ENCODE measurements around the gene TMEM248.

DNA sequence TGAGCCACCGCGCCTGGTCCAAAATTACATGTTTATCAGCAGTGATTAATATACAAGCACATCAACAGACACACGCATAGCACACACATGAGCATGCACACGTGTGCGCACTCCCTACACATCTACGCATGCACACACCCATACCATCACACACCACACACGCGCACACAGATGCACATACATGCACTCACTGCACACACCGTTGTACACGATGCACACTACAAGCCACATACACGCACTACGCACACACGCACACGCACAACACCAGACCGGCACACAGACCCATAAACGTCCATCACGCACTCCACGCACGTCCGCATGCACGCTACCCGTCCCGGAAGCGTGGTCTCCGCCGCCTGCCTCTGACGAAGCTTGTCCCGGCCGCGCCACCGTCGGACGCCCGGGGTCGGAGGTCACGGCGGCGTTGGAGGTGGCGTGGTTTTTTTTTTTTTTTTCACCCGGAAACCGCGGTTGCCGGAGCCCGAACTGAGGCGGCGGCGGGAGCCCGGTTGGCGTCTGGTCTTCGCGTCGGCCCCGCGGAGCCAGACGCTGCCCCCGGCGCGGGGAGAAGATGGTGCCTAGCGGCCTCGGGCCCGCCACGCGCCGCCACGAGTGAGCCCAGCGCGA lies at the start of gene TMEM248:
- peak; percentile 21 for TF ChIP-seq CTCF (IDR thresholded peaks at IDR 0.05; ENCODE audit: poor library complexity, severe bottlenecking)
- TF ChIP-seq EZH2 (IDR thresholded peaks at IDR 0.05; ENCODE audit: borderline replicate concordance, insufficient read depth, low read length, poor library complexity, severe bottlenecking), result no peak
